Nephron progenitor cell (in vitro differentiated cells): ENCODE measurements around the gene FLT4.

Experiments
- DNase-seq: peaks from one replicate; pipeline ENCODE4 v3.0.0; 2021
- H3K27ac Mint-ChIP-seq: 2 replicates; pipeline ENCODE4 v1.8.0; 2021; ENCODE audit warnings: mild to moderate bottlenecking, moderate library complexity, mixed read lengths
- H3K27me3 Mint-ChIP-seq: 2 replicates; pipeline ENCODE4 v1.8.0; 2021; ENCODE audit warnings: mild to moderate bottlenecking, low read depth, mixed read lengths; ENCODE audit not compliant: poor library complexity
- H3K36me3 Mint-ChIP-seq: 2 replicates; pipeline ENCODE4 v1.8.0; 2021; ENCODE audit warnings: low read depth, mixed read lengths
- H3K4me1 Mint-ChIP-seq: 2 replicates; pipeline ENCODE4 v1.8.0; 2021; ENCODE audit warnings: mixed read lengths
- H3K4me3 Mint-ChIP-seq: 2 replicates; pipeline ENCODE4 v1.8.0; 2021; ENCODE audit warnings: mild to moderate bottlenecking, moderate library complexity, mixed read lengths
- H3K9me3 Mint-ChIP-seq: 2 replicates; pipeline ENCODE4 v1.8.0; 2021; ENCODE audit warnings: mild to moderate bottlenecking, moderate library complexity, mixed read lengths
- CTCF ChIP-seq: fragments of 200-600 bp; sonication (generic); IDR thresholded peaks from 2 replicates; pipeline ENCODE4 v1.5.0; 2021; ENCODE audit warnings: antibody characterized with exemption

FLT4 gene

GRCh38 chr5:180606215-180606785, 43.1 kb downstream of the FLT4 start:
- H3K9me3 Mint-ChIP-seq = no peaks in the 10 kb centered on the region
- H3K36me3 Mint-ChIP-seq = no peaks in the 10 kb centered on the region
- H3K4me1 Mint-ChIP-seq = peaks cover 59% of the 10 kb centered on the region
- TF ChIP-seq CTCF = peak; percentile 13
- no peak for DNase-seq
- no peak overlapping the region for H3K4me3 Mint-ChIP-seq
- no peak overlapping the region for H3K27ac Mint-ChIP-seq
- peaks cover 3% of the 10 kb centered on the region for H3K27me3 Mint-ChIP-seq

- peaks cover 3% of the 10 kb centered on the region for H3K27me3 Mint-ChIP-seq
- peak; percentile 72 for TF ChIP-seq CTCF
- no peak overlapping the region for H3K4me3 Mint-ChIP-seq
- H3K27ac Mint-ChIP-seq = no peak overlapping the region
- no peaks in the 10 kb centered on the region for H3K9me3 Mint-ChIP-seq
- H3K4me1 Mint-ChIP-seq = peaks cover 61% of the 10 kb centered on the region
- peak; percentile 56 for DNase-seq
- H3K36me3 Mint-ChIP-seq = no peaks in the 10 kb centered on the region
Measured at GRCh38 chr5:180605554-180606214, 43.7 kb downstream of the FLT4 start.

DNA sequence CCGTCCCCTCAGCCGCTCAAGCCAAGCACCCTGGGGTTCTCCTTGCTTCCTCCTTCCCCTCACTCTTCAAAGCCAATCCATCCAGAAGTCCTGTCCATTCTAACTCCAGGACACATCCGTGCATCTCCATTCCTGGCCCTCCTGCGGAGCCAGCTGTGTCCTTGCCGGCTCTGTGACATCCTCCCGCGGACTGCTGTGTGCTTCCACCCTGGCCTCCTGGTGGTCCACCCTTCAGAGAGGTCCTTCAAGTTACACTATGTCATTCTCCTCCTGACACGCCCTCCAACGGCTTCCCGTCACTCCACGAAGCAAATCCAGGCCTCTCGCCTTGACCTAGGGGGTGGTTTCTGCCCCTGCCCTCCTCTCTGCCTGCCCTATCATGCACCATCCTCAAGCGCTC, 45.1 kb downstream of the FLT4 start:
- DNase-seq = no peak
- Mint-ChIP-seq H3K27me3 (peaks cover 3% of the 10 kb centered on the region), H3K9me3 (no peaks in the 10 kb centered on the region), H3K4me3 (no peak overlapping the region), H3K27ac (peak overlapping the region; percentile 86), H3K4me1 (peaks cover 59% of the 10 kb centered on the region), H3K36me3 (no peaks in the 10 kb centered on the region)
- TF ChIP-seq CTCF = no peak

GRCh38 chr5:180603076-180603594, 46.3 kb downstream of the FLT4 start:
- Mint-ChIP-seq H3K4me3 (no peak overlapping the region), H3K36me3 (no peaks in the 10 kb centered on the region), H3K4me1 (peaks cover 47% of the 10 kb centered on the region), H3K27ac (no peak overlapping the region), H3K27me3 (peaks cover 3% of the 10 kb centered on the region), H3K9me3 (no peaks in the 10 kb centered on the region)
- TF ChIP-seq CTCF = no peak
- no peak for DNase-seq

- H3K4me3 Mint-ChIP-seq = no peak overlapping the region
- H3K36me3 Mint-ChIP-seq = no peaks in the 10 kb centered on the region
- H3K27me3 Mint-ChIP-seq = peaks cover 3% of the 10 kb centered on the region
- no peak for TF ChIP-seq CTCF
- H3K27ac Mint-ChIP-seq = no peak overlapping the region
- peak; percentile 43 for DNase-seq
- H3K9me3 Mint-ChIP-seq = no peaks in the 10 kb centered on the region
- peaks cover 42% of the 10 kb centered on the region for H3K4me1 Mint-ChIP-seq
Measured at GRCh38 chr5:180602481-180603075, 46.8 kb downstream of the FLT4 start.
